Nephron progenitor cell (in vitro differentiated cells): ENCODE results near the gene SLC8A1.

Experiments
- DNase-seq: peaks from one replicate; pipeline ENCODE4 v3.0.0; 2021
- H3K27ac Mint-ChIP-seq: 2 replicates; pipeline ENCODE4 v1.8.0; 2021; ENCODE audit warnings: mild to moderate bottlenecking, moderate library complexity, mixed read lengths
- H3K27me3 Mint-ChIP-seq: 2 replicates; pipeline ENCODE4 v1.8.0; 2021; ENCODE audit warnings: mild to moderate bottlenecking, low read depth, mixed read lengths; ENCODE audit not compliant: poor library complexity
- H3K36me3 Mint-ChIP-seq: 2 replicates; pipeline ENCODE4 v1.8.0; 2021; ENCODE audit warnings: low read depth, mixed read lengths
- H3K4me1 Mint-ChIP-seq: 2 replicates; pipeline ENCODE4 v1.8.0; 2021; ENCODE audit warnings: mixed read lengths
- H3K4me3 Mint-ChIP-seq: 2 replicates; pipeline ENCODE4 v1.8.0; 2021; ENCODE audit warnings: mild to moderate bottlenecking, moderate library complexity, mixed read lengths
- H3K9me3 Mint-ChIP-seq: 2 replicates; pipeline ENCODE4 v1.8.0; 2021; ENCODE audit warnings: mild to moderate bottlenecking, moderate library complexity, mixed read lengths
- TF ChIP-seq, protein P1 (sequence below): fragments of 200-600 bp; sonication (generic); IDR thresholded peaks from 2 replicates; pipeline ENCODE4 v1.5.0; 2021; ENCODE audit warnings: antibody characterized with exemption

SLC8A1 gene

DNA sequence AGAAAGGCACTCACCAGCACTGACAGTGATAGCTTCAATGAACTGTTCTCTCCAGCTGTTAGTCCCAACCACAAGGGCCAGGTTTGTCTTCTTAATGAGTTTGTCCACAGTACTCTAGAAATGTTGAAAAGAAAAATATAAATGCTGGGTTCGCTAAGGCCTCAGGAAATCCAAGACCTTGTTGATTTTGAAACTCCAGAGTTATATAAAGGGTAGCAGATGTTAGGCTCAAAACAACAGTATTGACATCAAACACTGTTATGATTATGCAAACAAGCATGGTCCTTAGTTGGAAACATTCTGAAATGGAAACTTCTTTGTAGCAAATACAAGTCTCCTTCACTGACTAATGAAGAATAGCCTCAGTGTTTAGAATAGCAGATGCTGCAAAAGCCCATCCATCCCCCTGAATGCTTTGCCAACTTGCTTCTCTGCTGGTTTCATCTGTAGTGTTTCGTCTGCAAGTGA lies 291.1 kb downstream of the SLC8A1 start:
- Mint-ChIP-seq H3K27me3 (peaks cover 6% of the 10 kb centered on the region), H3K36me3 (no peaks in the 10 kb centered on the region), H3K4me3 (no peak overlapping the region), H3K9me3 (no peaks in the 10 kb centered on the region), H3K4me1 (no peaks in the 10 kb centered on the region), H3K27ac (no peak overlapping the region)
- TF ChIP-seq, protein P1, sequence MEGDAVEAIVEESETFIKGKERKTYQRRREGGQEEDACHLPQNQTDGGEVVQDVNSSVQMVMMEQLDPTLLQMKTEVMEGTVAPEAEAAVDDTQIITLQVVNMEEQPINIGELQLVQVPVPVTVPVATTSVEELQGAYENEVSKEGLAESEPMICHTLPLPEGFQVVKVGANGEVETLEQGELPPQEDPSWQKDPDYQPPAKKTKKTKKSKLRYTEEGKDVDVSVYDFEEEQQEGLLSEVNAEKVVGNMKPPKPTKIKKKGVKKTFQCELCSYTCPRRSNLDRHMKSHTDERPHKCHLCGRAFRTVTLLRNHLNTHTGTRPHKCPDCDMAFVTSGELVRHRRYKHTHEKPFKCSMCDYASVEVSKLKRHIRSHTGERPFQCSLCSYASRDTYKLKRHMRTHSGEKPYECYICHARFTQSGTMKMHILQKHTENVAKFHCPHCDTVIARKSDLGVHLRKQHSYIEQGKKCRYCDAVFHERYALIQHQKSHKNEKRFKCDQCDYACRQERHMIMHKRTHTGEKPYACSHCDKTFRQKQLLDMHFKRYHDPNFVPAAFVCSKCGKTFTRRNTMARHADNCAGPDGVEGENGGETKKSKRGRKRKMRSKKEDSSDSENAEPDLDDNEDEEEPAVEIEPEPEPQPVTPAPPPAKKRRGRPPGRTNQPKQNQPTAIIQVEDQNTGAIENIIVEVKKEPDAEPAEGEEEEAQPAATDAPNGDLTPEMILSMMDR = no peak
- no peak for DNase-seq

DNA sequence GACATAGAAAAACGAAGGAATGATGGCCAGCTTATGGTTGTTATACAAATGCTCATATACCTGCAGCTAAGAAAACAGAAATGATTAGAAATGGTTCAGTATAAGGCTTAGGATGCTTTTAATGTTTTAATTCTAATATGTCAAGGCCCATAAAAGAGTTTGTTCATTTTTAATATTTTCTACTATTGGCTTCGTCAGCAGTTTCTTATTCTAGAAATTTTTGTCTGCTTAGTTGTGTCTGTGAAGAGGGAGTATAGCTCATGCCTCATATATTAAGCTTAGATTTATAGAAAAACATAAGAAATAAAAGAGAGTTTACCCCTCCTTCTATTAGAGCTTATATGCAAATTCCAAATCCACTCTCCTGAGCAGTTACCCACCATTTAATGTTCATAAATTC lies 292.6 kb downstream of the SLC8A1 start:
- H3K9me3 Mint-ChIP-seq = no peaks in the 10 kb centered on the region
- H3K4me1 Mint-ChIP-seq = no peaks in the 10 kb centered on the region
- DNase-seq = no peak
- H3K27ac Mint-ChIP-seq = no peak overlapping the region
- no peak overlapping the region for H3K4me3 Mint-ChIP-seq
- peaks cover 8% of the 10 kb centered on the region for H3K27me3 Mint-ChIP-seq
- no peaks in the 10 kb centered on the region for H3K36me3 Mint-ChIP-seq
- TF ChIP-seq, protein P1 = no peak

DNA sequence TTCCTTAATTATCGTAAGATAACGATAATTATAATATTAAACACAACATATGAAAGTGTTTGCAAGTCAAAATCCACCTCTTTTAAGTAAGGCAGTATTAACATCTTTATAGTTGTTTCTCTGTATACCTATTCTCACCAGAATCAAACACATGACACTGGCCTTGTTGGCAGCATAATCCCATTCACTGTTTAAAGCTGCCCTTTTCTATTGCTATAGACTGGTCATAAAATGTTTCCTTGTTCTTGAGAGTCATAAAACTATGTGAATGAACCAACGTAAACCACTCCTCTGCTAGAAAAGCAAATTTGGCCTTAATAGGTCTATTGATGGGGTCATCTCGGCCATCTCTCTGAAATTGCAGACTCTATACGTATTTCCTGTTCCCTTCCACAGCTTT lies 293.1 kb downstream of the SLC8A1 start:
- H3K4me3 Mint-ChIP-seq = no peak overlapping the region
- no peak for DNase-seq
- TF ChIP-seq, protein P1 = no peak
- H3K9me3 Mint-ChIP-seq = no peaks in the 10 kb centered on the region
- H3K36me3 Mint-ChIP-seq = no peaks in the 10 kb centered on the region
- H3K4me1 Mint-ChIP-seq = peaks cover 2% of the 10 kb centered on the region
- H3K27ac Mint-ChIP-seq = no peak overlapping the region
- H3K27me3 Mint-ChIP-seq = peaks cover 10% of the 10 kb centered on the region

DNA sequence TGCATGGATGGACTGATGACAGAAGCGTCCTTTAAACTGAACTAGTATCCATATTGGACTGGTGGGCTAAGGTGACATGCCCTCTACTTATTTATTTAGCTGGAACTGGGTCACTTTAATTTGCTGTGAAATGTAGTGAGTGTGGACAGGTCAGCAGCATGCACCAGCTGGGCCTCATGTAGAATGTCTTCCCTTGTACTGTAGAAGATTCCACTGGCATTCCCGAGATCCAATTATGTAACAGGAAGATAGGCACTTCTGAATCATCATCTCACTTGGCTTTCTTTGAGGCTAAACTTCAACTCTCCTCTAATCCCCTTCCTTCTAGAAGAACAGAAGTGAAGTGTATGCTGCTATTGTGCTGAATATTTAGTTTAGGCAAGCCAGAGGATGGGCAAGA lies 296.2 kb downstream of the SLC8A1 start:
- Mint-ChIP-seq H3K4me3 (no peak overlapping the region), H3K27ac (no peak overlapping the region), H3K27me3 (peaks cover 6% of the 10 kb centered on the region), H3K36me3 (no peaks in the 10 kb centered on the region), H3K4me1 (peaks cover 13% of the 10 kb centered on the region), H3K9me3 (no peaks in the 10 kb centered on the region)
- TF ChIP-seq, protein P1 = no peak
- no peak for DNase-seq

DNA sequence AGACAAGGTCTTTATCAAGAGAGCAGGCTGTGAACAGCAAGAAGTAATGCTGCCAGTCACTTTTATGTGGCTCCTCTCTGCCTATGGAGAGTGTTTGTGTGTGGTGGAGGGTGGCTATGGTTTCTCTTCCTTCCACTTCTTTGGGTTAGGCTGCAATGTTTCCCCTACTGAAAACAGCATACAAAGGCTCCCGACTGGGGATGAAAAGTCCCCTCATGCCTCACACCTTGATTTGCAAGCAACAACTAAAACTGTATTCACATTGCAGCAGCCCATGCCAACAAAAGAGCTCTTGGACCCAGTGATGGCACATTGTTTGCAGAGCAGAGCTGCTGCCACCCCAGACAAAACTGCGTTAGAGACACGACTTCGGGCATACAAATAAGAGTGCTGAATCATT lies 301.6 kb downstream of the SLC8A1 start:
- Mint-ChIP-seq H3K27ac (no peak overlapping the region), H3K9me3 (no peaks in the 10 kb centered on the region), H3K27me3 (peaks cover 9% of the 10 kb centered on the region), H3K4me1 (peaks cover 13% of the 10 kb centered on the region), H3K4me3 (no peak overlapping the region), H3K36me3 (no peaks in the 10 kb centered on the region)
- DNase-seq = no peak
- TF ChIP-seq, protein P1 = no peak

DNA sequence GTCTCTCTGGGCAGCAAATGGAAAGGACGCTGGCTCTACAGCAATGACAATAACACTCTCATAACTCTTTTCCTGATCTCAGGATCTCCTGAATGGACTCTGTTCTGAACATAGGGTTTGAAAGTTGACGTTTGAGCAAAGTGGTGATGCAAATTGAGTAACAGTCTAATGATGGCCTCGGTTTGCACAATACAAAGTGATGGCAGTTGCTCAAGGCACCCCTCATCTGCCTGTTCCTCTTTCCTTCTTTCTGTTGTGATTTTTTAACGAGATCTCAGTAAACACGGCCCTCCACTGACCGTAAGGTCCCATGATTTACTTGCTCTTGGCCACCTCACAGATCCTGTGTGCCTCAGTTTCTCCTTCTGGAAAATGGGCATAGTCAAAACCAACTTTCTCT lies 303.6 kb downstream of the SLC8A1 start:
- H3K27ac Mint-ChIP-seq = no peak overlapping the region
- no peaks in the 10 kb centered on the region for H3K36me3 Mint-ChIP-seq
- peaks cover 6% of the 10 kb centered on the region for H3K4me1 Mint-ChIP-seq
- no peak overlapping the region for H3K4me3 Mint-ChIP-seq
- DNase-seq = no peak
- TF ChIP-seq, protein P1 = no peak
- no peaks in the 10 kb centered on the region for H3K9me3 Mint-ChIP-seq
- peaks cover 3% of the 10 kb centered on the region for H3K27me3 Mint-ChIP-seq
